GM18499 (cell line): ENCODE results near the gene GTSE1.

Source experiments
- ATAC-seq: cut with Tn5 transposase; IDR thresholded peaks from one replicate; pipeline ENCODE4 v1.9.1; 2021; ENCODE audit warnings: moderate number of reproducible peaks; ENCODE audit not compliant: insufficient read depth, unreplicated experiment

GTSE1 gene

DNA sequence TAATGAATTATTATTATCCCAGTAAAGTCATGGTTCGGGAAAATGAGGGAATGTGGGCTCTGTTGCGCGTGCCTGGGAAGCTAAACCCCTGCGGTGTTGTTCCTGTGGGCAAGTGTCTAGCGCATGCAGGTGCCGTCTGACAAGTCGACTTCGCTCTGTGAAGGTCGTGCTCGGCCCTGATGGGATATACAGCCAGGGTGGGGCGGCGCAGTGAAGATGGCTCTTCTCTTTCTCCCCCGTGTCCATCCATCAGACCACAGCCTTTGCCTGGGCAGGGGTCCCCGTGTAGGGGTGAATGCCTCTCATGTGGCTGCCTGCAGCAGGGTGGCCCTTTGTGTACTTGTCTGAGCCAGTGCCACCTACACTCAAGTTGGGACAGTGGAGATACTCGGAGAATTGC, 26.0 kb downstream of the GTSE1 start:
- ATAC-seq, result no peak

DNA sequence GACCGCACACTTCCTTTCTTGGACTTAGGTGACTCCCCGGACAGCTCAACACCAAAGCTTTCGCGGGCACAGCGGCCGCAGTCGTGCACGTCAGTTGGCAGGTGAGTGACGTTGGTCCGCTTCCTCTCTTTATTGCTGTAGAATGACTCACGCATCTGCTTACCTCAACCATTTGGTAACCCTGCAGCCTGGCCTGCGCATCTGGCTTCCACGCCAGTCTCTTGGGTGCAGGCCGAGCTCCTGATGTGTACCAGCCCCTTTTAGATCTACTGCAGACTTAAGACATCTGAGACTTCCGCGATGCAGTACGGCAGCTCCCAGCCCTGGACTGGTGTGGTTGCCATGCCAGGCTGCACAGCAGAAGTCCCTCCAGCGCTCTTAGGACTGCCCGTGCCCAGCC, 26.5 kb downstream of the GTSE1 start:
- no peak for ATAC-seq

DNA sequence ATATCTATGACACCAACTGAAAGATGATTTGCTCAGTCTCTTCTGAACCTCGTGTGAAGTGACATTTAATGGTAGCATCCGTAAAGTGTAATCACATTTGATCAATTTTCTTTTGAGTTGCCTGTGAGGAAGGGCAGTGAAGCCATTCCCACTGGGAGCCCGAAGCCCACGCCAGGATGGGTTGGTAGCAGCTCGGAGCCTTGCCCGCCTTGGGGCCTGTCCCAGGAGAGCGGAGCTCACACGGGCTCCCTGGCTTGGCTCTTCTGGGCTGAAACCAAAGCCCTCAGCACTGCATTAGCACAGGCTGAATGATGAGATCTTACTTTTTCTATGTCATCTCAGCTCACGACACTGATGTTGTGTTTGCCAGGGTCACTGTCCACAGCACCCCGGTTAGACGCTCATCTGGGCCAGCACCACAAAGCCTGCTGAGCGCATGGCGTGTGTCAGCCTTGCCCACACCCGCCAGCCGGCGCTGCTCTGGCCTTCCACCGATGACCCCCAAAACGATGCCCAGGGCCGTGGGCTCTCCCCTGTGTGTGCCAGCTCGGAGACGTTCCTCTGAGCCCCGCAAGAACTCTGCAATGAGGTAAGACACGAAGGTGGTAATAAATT, 29.5 kb downstream of the GTSE1 start:
- ATAC-seq, result no peak

DNA sequence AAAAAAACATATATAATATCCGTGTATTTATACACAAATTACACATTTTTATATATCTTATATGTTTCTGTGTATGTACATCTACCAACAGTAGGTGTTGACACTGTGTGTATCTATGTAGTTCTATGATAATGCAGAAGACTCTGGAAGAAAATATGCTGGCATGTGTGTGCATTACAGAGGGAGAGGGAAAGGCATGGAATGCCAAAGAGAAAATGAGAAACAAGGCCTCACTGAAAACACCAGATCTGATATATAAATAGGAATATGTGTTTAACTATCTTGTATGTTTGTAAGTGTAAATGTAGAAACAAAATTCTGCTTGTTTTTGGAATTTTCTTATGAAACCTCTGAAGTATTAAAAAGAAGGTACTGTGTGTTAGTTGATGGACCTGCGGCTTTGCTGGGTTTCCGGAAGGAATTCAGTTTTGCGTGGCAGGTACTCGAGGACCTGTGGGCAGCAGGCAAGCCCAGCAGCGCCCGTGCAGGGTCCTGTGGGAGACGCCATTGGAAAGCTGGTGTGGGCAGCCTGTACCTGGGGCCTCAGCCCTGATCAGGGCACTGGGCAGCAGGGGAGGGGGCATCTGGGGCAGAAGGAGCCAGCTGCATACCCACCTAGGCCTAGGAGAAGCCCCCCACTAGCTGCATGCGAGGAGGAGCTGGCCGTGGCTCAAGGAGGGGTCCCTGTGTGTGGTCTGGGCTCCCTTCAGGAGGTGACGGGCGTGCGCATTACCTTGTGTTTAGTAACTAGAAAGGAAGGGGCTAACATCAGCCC, 31.2 kb downstream of the GTSE1 start:
- ATAC-seq, result no peak

DNA sequence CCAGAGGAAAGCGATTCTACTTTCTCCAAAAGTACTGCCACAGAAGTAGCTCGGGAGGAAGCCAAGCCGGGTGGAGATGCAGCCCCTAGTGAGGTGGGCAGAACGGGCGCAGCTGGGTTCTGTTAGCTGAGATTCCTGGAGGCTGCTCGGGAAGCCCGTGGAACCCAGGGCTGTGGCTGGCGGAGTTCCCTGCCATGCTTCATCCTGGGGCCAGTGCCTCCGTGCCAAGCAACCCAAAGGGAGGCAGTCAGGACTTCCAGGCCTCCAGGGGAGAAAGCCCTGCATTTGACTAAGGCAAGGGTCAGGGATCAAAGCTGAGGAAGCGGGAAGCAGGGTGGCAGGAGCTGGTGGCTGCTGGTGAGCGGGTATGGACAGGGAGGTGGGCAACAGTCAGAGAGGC, 32.1 kb downstream of the GTSE1 start:
- no peak for ATAC-seq

DNA sequence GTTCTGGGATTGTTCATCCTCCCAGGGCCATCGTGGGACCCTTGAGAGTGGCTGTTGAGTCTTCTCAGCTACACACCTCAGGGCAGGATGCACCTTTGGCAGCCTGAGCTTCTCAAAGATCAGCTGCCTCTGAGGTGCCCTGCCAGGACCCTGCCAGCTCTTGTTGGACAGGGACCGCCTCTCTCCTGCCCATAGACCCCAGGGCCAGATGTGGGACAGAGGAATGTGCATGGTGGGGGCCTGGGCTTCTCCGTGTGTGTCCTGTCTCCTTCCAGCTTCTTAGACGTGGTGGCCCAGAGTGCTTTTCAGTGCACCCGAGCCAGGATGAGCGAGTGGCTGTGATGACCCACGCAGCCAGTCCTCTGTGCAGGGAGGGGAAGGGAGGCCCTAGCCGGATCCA, 32.9 kb downstream of the GTSE1 start:
- ATAC-seq, result no peak

DNA sequence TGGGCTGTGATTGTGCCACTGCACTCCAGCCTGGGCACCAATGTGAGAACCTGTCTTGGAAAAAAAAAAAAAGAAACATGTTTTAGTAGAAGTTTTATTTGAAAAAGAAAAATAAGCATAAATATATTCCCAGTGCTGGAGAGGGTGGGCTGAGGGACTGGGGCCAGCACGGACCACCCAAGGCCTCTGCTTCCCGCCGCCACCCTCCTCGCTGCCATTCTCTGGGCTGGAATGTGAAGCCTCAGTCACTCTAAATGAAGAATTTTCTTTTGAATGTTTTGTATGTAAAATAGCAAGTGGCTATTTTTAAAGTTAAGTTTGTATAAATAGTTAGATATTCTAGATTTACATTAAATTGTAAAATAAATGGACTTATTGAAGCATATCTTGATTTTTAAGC, 33.8 kb downstream of the GTSE1 start:
- ATAC-seq, result no peak

DNA sequence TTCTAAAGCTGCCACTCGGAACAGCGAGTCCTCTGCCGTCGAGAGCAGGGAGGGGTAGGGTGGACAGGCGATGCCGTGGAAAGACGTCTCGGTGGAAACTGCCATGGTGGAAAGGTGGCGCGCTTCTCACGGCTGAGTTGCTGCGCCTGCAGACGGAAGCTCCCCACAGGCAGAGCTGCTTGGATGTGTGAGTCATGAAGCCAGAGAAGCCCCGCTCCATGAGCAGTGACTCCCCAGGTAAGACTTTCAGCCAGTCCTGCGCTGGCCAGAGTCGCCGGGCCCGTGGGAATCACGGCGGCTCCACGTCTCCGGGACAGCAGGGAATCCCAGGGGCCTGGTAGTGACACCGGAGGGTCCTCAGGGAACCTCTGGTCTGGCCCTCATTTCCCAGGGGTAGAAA, 34.8 kb downstream of the GTSE1 start:
- no peak for ATAC-seq

DNA sequence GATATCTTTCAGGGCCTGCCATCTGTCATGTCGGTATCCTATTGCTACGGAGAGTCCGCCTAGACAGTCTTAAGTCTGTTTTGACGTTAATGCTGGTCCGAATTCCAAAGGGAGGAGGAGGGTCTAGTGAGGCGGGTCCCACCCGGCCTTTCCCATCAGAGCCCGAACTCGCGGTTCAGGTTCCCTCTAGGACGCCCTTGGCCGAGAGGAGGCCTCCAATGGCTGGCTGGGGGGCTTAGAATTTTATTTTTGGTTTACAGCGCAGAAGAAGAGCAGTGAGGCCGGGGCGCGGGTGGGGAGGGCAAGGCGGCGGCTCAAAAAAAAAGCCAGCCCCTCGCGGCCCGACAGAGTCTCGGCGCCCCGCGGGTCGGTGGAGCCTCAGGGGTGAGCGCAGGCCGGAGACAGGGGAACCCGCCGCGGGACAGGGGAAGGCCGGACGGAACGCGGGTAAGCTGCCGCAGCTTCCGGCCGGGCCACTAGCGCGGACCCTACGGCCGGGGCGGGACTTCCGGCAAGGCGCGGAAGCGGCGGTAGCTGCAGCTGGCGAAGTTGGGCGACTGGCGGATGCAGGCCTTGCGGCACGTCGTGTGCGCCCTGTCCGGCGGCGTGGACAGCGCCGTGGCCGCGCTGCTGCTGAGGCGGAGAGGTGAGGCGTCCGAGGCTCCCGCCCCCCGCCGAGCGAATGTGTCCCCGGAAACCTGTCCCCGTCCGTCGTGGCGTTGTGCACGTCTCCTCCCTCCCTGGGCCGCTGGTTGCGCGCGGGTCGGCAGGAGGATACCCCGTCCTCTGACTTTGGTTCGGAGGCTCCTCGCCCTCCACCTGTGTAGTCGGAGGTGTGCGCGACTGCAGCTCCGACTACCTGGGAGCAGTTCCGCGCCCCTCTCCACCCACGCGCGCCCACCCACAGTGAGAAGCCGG, 38.8 kb downstream of the GTSE1 start, which contains the start of gene TRMU:
Gene TRMU (plus strand): TSS at position 514 of the 918 bp plus-strand sequence. CDS start 51 bp downstream, at position 565.
- no peak for ATAC-seq

DNA sequence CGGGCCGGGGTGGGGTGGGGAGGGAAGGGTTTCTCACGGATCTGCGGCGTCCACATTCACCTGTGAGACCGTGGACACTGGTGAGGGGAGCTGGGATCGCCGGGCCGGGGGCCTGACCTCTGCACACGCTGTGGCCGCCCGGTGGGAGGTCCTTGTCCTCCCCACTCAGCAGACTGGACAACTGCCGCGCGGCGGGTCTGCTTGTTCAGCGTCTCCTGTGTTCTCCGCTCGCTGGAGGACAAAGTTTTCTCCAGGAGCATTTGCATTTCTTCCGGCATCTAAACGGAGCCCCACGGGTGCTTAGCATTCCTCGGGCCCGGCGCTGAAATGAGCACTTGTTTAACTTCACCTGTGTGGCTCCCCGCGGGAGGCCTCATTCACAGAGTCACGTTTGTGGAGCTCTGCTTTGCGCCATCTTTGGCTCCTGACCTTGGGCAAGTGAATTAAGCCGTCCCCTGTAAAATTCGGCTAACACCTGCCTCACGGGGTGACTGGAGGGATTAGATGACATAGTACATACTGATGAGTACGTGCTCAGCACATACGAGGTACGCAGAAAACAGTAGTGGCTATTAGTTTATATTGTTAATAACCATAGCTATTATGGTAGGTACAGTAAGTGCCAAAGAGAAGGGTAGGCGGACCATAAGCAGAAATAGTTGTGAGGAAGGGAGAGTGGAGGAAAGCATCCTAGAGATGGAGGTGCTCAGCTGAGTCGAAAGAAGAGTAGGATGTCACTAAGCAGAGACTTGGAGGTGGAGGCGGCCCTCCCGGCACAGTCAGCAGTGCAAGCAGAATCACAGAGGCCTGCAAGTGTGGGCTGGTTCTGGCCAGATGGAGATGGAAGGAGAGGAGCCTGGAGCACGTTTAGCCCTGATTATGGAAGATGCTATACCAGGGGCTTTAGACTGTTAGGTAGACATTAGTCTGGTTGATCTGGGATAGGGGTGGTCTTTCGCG, 39.7 kb downstream of the GTSE1 start:
- no peak for ATAC-seq

DNA sequence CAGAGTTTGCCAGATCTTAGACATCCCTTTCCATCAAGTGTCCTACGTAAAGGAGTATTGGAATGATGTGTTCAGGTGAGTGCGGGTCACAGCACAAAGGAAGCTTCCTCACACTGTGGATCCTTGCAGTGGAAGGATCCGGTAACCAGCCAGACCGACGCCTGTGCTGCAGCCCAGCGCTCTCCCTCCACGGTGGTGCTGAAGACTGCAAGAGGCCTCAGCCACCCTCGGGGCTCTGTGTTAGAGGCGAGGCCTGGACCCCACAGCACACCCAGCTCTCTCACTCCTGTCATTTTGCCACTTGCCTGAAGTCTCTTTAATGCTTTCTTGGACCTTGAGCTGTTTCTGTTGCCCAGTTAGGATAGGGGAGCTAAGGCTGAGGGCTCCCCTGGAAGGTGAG, 41.2 kb downstream of the GTSE1 start:
- ATAC-seq, result no peak

DNA sequence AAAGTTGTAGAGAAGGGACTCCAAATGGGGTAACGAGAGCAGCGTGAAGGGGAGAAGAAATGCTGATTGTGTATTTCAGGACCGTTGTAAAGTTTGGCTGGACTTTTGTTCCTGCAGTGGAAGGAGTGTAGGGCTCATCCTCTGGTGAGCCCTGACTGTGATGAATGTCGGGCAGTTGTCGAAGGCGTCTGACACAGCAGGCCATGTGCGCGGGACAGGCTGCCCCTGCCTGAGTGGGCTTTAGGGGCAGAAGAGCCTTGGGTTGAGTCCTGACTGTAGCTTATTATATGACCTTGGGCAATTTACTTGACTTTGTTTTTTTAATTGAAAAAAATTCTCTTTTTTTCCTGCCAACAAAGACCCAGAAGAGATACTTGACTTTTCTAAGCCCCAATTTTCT, 42.0 kb downstream of the GTSE1 start:
- ATAC-seq, result no peak

DNA sequence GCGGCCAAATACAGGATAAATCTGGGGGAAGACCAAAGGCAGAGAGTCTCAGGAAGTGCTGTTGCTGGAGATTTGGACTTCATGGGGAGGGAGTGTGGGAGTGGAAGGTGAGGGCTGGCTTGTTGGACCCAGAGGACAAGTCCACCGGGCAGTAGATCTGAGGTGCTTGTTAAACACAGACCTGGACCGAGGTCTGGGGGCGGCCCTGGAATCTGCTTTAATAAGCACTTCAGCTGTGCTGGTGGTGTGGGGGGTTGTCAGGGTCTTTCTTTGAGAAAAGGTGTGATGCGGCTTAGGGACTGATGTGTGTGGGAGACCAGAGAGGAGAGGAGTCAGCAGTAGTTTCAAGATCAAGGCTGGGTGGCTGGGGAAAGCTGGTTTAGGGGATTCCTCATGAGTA, 43.3 kb downstream of the GTSE1 start:
- ATAC-seq, result no peak

DNA sequence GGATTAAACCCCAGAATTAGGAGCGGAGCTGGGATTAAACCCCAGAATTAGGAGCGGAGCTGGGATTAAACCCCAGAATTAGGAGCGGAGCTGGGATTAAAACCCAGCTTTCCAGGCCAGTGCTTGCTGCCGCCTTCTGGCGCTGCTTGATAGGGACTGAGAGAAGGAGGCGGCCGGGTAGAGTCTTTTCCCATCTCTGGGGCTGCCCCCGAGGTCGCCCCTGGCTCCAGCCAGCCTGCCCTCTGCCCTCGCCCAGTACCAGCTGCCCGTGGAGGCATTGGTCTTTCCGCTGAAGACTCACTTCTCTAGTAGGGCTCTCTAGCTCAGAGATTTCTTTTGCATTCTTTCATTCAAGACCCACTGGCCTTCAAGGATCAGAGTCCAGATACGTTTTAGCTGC, 44.0 kb downstream of the GTSE1 start:
- ATAC-seq, result no peak

DNA sequence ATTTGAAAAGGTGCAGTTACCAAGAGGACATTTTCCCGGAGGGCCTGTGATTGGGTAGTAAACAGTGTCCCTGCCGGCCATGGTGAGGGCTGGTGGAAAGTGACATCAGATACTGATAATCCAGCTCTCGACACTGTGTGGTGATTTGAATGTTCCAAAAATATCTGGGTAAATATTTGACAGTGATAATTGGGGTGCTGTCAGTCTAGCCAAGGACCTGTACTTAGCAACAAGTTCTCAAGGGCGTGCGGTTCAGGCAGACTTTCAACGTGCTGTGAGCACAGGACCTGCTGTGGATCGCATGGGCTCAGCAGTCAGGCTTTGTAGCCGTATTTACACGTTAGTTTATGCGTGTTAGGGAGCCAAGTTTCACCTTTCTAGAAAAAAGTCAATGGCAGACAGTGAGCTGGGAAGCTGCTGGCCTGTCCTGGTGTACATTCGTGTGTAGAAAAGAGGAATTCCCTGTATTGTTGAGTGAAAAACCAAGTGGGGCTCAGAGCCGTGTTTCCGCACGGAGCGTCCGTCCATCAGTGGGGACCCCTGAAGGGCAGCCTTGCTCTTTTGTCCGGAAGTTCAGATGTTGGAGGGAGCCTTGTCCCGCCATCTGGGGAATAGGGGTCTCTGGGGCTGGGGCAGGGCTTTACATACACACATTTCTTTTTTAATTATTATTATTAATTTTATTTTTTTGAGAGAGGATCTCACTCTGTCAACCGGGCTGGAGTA, 50.2 kb downstream of the GTSE1 start:
- no peak for ATAC-seq

DNA sequence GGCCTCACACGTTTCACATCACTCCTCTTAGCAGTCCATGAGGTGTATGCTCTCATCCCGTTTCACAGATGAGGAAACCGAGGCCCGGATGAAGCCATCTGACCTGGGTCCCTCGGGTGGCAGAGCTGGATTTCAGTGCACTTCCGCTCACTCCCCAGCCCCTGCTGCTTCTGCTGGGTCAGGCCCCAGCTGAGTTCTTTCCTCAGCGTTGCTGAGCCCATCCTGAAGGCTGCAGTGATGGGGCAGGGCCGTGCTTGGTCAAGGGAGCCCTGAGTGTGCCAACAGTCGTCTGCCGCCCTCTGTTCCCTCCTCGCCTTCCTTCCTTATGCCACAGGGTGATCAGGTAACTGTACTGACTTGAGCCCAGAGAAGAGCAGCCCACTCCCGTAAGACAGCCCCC, 51.0 kb downstream of the GTSE1 start:
- no peak for ATAC-seq

DNA sequence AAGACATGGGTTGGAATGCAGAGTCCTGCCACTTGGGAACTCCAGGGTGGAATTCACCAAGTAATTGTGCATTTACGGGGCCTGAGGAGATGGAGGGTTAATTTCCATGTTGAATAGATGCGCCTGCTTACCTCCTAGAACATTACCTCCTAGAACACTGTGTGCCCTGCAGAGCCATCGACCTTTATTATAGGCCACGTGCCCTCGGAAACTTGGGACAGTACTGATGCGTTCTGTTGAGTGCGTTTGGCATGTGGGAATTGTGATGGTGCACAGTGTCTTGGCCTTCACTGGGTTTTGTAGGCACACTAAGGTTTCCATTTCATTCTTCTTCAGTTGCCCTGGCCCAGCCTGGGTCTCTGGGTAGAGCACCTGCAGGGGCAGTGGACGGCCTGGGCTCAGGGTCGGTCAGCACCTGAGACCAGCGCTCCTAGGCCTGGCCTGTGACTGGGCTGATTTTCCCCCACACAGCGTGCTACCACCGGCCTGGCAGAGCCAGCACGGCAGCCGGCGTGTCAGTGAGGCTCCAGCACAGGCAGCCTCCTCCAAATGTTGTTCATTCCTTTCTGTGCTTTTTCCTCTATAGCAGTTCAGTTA, 51.5 kb downstream of the GTSE1 start:
- ATAC-seq, result no peak

DNA sequence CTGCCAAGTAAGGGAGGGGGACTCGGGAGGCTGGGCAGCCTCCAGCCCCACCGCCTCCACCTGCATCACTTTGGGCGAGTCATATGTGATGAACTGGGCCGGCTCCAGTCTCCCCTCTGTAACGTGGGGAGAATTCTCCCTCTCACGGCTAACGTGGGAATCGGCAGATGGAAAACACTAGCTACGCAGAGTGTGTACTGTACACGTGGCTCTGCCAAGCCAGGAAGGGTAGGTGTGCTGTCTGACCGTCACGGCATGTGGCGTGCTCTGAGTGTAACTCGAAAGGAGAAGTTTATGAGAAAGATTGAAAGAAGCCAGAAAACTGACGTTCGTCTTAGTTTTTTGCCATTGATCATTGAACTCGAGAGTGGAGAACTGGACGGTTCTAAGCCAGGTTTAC, 52.6 kb downstream of the GTSE1 start:
- ATAC-seq, result no peak

DNA sequence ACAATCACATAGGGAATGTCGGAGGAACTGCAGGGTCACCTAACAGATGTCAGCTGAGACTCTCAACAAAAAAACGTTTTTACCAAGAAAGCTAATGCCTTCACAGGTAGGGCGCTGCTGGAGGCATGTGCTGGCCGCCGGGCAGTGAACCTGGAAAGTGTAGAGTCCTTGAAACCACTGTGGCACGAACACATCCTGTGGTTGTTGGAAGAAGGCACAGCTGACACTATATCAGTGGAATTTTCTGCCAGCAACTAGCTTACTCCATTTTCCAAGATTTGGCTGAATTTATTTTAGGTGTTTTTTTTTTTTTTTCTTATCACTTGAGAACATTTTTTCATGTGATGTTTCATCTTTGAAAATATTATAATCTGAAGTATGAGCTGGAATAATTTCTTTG, 53.0 kb downstream of the GTSE1 start:
- ATAC-seq, result no peak
